HG02678 (cell line): ENCODE data around the gene GPR37.

Experiments used
- ATAC-seq: cut with Tn5 transposase; IDR thresholded peaks from one replicate; pipeline ENCODE4 v1.9.1; 2021; ENCODE audit warnings: mild to moderate bottlenecking, moderate library complexity; ENCODE audit not compliant: unreplicated experiment

GPR37 gene

DNA sequence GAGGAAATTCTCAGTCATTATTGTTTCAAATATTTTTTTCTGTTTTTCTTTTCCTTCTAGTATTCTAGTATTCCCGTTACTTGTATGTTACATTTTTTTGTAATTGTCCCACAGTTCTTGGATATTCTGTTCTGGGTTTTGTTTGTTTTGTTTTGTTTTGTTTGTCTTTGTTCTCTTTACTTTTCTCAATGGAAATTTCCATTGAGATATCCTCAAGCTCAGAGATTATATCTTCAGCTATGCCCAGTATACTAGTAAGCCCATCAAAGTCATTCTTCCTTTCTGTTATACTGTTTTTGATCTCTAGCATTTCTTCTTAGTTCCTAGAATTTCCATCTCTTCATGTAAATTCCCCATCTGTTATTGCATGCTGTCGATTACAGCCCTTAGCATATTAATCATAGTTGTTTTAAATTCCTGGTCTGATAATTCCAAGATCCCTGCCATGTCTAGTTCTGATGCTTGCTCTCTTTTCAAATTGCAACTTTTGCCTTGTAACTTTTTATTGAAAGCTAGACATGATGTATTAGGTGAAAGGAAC lies 27.8 kb downstream of the GPR37 start:
- ATAC-seq = no peak

DNA sequence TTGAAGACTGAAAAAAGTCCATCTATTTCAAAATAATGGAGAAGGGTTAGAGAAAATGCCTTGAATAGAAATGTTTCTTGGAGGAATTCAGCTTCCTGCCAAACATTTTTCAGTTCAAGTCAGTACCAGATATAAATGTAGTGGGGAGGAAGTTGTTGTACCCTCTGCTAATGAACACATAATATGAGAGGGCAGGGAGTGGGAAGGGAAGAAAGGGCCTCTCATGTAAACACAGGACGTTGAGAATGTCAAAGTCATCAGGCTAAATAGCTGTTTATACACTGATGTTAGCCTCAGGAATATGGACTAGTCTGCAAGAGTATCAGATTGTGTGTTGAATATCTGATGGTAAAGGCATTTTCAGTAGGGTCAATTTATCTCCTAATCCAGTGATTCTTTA lies 37.0 kb downstream of the GPR37 start:
- ATAC-seq = no peak

DNA sequence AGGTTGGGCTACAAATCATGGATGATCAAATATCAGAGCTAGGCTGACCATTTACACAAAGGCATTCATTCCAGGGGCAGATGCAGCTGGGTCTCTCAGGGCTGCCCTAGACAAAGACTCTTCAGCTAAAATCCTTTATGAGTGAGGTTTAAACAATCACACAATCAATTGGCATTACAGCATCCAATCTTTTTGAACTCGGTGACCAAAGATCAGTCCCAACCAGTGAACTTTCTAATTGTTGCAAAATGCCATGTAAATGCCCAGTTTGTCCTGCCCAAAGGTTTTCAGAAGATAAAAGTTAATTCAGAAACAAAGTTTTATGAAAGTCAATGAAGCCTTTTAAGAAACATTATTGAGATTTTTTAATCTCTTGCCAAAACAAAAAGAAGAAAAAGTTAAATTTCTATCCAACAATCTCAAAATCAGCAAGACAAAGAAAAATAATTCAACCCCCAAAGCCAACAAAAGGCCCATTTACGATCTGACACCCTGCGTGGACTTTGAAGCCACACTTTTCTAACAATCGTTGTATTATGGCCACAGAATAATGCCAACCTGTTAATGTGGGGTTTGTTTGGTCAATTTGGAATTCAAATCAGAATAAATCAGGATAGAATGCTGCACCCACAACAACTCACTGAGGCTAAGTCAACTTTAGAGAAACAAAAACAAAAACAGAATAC lies 40.9 kb downstream of the GPR37 start:
- ATAC-seq = no peak

DNA sequence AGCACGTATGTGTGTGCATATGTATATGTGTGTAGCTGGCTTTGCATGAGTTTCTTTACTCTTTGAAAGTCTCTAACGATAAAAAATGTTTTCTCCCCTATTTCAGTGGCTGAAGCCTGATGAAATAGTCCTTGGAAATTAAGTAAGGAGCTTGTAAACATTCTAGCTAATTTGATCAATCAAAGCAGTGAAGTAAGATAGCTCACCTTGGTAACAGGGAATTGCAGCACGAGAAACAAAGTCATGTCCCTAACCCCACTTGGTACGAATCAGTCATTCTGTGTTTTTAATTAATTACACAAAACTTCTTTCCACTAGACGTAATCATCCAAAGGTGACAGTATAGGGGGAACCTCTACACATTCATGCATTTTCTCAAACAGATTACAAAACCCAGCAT lies 41.5 kb downstream of the GPR37 start:
- no peak for ATAC-seq

DNA sequence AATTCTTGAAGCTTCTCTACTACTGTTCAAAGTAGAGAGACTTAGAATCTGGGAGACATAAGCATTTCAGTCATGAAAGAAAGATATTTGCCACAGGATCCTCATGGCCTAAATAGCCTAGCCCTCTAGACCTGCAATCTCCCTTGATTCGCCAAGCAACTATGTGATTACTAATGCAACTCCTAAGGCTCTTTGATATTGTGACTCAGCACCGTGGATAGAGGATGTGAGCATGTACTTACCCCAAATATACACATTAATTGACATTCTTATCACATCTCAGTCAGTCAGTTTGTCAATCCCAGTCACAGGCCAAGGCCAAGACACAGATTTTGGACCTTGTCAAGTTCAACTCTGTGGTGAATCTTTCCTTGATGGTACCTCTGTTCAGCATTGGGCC lies 42.6 kb downstream of the GPR37 start:
- ATAC-seq = no peak

DNA sequence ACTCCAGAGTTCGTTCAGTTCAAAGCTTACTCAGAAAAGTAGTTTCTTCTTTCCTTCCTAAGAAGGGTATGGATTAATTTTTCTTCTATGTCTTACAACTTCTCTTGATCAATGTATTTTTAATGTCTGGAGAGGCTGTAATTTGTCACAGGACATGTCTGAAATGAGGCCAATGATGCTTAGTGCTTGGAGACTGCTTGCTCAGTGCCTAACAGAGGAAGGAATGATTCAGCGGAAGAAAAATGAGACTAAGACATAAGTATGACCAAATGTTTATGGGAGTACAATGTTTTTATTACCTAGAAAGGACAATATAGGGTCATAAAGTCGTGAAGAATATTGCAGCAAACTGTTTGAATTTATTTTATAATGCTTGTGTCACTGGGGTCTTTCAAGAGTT lies 43.3 kb downstream of the GPR37 start:
- ATAC-seq = no peak

DNA sequence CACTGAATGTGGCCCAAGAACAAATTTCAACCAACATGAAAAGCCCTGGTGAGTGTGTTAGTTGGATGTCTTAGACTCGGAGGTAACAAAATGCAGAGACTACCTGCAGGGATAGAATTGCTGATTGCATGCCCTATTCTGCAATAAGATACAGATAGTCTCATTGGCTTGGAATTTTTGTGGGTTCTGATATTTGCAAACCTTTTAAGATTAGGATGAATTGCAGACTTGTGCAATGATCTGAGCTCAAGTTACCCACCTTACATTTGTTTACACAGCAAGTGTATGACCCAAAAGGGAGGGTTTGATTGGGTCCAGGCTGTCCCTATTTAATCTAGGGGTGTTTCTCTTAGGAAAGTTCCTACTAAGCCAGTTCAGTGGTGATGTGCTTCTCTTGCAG lies 45.4 kb downstream of the GPR37 start:
- no peak for ATAC-seq

DNA sequence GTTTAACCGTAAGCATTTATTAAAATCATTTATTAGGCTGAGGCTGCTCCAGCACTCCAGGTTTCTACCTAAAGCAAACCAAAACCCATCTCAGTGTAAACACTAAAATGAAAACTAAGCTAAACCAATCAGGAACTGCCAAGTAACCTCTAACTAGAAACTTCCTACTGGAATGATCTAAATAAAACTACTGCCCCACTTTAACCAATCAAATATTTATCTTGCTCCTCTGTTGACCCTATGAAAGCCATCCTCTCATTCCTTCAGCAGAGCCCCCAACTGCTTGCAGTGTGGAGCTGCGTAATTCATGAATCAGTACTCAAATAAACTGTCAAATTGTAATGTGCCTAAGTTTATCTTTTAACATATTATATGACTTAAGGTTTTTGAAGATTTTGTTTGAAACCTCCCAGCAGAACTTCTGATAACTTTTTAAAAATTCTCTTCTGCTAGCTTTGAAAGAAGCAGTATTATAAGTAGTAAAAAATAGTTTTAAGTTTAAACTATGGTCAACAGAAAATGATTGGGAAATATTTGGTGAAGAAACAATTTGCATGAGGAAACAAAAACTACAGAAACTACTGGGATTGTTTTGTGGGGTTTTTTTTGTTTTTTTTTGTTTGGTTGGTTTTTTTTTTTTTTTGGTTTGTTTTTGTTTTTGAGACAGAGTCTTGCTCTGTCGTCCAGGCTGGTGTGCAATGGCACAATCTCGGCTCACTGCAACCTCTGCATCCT lies 47.4 kb downstream of the GPR37 start:
- no peak for ATAC-seq

DNA sequence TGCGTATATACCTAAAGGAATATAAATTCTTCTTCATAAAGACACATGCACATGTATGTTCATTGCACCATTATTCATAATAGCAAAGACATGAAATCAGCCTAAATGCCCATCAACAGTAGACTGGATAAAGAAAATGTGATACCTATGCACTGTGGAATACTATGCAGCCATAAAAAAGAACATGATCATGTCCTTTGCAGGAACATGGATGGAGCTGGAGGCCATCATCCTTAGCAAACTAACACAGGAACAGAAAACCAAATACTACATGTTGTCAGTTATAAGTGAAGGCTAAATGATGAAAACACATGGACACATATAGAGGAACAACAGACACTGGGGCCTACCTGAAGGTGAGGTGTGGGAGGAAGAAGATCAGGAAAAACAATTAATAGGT lies 48.7 kb downstream of the GPR37 start:
- no peak for ATAC-seq

DNA sequence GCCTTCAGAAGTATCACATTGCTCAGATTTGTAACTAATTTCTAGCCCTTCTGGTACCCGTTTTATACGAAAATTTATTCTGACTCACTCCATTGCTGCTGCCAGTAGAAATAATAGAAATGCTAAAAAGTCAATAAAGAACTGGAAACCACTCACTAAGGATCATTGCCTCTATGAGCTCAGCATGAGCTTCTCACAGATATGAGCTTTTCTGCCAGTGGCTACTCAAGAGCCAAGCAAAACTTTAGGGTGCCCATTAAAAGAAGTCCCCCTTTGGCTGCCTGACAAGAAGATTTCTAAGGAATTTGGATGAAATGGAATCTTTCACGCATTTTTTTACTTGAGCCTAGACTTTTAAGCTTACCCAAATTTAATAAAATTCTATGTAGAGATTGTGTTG lies 52.5 kb downstream of the GPR37 start:
- ATAC-seq = no peak

DNA sequence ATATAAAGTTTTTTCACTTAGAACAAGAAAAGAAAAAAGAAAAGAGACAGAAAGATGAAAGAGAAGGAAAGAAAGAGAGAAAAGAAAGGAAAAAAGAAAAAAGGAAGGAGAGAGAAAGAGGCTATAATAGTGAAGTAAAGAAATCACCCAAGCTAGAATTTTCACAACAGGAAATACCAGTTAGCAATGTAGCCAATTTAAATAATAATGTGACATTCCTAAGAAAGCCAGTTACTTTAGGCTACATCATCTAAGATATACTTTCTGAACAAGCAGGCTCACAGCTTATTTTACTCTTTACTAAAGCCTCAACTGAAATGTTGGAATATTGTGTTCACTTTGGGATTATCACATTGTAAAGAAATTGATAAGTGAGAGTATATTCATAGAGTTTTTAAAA lies 53.6 kb downstream of the GPR37 start:
- no peak for ATAC-seq

DNA sequence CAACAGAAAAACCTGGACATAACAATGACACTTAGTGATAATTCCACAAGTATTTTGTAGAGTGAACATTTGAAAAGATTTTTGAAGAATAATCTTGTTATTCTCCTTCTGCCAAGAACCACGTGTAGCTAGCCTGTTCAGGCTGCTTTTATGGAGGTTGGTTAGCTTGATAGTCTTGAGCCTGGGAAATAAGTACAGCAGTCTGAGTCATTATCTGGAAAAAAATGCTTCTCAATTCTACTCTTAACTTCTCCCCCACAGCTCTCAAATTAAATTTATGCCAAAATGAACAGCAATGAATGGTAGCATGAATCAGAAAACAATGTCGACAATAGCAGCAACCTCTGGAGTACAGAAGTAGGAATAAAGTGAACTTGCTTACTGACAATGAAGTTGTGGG lies 63.2 kb downstream of the GPR37 start:
- no peak for ATAC-seq

DNA sequence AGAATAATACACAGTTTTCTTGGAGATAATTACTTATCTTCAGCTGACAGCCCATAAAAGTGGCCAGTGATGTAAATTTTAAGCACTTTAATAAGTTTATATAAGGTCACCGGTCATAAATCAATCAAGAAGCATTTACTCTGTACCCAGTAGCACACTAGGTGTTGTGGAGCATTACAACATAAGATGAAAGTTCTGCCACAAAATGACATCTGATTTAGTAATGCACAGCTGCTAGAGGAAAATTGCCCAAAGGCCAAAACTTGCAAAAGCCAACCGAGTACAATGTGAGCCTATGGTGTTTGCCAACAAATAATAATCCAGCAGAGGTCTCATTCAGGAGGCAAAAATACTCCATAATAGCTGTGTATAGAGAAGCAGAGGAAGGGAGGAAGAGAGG lies 63.6 kb downstream of the GPR37 start:
- ATAC-seq = no peak

DNA sequence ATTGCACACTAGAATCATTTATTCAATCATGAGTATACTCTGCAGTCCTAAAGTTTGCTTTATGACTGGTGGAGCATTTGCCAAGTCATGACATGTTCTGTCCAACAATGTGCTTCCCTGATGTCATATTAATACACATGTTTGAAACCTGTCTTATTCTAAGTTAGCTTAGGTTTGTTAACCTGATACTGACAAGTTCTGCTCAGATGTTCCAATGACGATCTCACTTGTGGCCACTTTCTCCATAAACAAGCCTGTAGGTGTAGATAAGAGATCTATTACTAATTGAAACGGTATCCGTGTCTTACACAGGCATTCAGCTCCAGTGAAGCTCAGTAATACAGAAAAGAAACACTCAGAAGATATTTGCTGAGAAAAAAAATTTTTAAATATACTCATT lies 64.9 kb downstream of the GPR37 start:
- no peak for ATAC-seq

DNA sequence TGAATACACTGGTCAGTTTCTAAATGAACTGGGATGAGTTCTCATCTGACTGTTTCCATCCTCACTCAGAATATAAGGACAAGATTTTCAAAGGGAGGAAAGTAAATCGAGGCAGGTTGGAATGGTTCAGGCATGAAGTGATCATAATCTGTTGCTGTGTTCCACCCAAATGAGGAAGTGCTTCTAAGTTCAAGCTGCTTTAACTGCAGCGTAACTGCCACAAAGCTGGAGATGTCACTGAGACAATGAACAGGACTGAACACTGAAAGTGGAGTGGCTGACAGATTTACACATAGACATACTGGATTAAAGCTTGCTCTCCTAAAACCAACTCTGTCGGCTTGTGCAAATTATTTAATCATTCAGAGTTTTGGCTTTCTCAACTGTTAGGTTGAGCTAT lies 66.6 kb downstream of the GPR37 start:
- no peak for ATAC-seq

DNA sequence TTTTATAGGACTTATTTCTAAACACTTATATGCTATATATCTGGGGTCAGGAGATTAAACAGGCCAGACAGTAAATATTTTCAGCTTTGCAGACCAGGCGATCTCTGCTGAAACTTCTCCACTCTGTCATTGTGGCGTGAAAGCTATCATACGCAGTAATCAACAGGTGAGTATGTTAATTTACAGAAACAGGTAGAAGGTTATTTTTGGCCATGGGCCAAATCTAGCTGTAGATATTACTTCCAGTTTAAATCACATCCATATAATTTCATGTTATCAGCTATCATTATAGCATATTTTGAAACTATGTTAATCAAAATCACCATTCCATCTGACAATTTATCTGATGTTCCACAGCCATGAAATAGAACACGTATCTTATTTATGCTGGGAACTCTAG lies 67.8 kb downstream of the GPR37 start:
- ATAC-seq = no peak
